ENCODE data around the gene AUTS2. TPM values are rescaled to one million over a fixed set of nuclear protein-coding genes. Genes with fewer than 3 reads are reported as not detected.
"Not testable (repeated sequence)": the region's sequence is repeated elsewhere in the genome, so short reads cannot be mapped to it uniquely, and the experiment has no call there.

The AUTS2 gene
- total RNA-seq, 1 donor from 2014 or later = 1.2 TPM

DNA sequence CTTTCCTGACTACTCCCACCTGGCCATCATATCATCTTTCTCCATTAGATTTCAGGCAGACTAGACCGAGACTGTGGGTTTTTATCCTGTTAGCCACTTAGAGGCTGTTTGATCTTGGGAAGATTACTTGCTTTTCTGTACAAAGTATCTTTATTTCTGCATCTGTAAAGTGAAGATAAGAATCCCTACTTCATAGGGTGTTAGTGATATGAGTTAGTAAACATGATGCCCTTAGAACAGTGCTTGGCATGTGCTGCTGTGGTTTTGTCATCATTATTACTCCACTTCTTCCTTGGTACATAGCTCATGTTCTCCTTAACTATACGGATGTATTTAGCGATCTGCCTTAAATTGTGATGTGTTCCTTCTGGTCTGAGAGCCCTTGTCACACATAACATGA, 165.2 kb downstream of the AUTS2 start:
- DNase-seq = no peak

- DNase-seq = no peak
Observed at GRCh38 chr7:69764147-69764546, 165.9 kb downstream of the AUTS2 start.

DNA sequence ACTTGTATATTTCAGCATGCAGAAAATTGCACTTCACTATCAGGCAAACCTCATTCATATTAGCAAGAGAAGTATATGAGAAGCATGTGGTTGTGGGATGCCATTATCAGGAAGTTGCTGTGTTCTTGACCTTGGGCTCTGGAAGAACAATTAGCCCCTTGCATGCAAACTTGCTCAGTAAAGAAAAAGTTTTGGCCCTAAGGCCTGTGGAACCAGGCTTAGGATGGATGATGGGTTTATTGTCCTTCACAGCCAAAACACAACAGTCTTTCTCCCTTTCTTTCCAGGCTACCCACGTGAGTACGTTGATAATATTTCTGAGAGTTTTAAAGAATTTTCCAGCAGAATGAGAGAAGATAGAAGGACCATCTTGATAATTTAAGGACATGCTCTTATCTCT, 166.4 kb downstream of the AUTS2 start:
- DNase-seq = no peak

GRCh38 chr7:69765879-69766278, 167.6 kb downstream of the AUTS2 start:
- DNase-seq = no peak

DNA sequence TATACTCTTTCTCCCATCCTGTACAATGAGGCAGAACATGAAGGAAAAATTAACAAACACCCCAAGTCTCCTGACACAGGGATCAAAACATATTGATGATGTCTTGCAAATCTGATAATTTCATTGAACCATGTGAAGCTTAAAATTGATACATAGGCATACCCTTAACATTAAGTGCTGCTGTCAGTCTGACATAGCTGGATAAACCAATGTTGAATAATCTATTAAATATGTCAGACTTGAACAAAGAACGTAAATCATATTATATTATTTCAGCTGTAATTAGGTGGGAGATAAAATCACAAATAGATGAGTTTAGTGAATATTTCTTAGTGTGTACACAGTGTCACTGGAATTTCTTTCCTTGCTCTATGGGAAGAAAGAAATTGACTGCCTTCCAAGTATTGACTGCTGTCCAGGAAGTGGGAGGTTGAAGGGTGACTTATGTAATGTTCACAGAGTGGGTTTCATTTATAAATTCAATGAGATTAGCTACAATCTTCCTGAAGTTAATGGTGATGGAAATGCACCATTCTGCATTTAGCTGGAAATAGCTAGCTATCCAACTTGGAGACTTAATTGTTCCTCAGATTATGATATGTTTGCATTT, 170.8 kb downstream of the AUTS2 start:
- no peak for DNase-seq

GRCh38 chr7:69769826-69770225, 171.6 kb downstream of the AUTS2 start:
- DNase-seq = no peak

GRCh38 chr7:69770613-69771012, 172.3 kb downstream of the AUTS2 start:
- no peak for DNase-seq

- DNase-seq = no peak
Observed at GRCh38 chr7:69772718-69773436, 174.6 kb downstream of the AUTS2 start.

DNA sequence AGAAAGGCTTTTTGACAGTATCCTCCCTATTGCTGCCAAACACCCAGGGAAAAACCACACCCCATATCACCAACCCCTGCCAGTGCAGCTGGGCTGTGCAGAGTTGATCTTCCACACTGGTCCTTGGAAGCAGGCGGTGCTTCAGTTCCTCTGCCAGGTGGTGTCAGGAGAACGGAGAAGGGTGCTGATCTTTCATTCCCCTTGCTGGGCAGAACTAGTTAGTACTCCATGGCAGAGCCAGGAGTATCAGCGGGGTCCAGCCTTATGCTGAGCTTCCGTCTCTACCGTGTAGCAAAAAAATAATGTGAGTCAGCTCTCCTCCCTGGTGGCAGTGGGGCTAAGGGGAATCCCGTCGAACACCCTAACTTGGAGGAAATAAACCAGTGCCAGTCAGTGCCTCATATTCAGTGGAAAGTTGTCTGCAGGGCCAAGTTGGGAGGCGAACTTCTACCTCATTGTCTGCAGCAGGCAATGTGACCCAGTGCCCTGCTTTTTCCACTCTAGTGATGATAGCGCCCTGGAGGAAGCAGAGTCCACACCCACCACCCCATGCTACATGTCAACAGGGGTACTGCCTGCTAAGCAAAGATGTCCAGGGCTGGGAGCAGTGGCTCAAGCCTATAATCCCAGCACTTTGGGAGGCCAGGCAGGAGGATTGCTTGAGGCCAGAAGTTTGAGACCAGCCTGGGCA, 175.4 kb downstream of the AUTS2 start:
- no peak for DNase-seq

DNA sequence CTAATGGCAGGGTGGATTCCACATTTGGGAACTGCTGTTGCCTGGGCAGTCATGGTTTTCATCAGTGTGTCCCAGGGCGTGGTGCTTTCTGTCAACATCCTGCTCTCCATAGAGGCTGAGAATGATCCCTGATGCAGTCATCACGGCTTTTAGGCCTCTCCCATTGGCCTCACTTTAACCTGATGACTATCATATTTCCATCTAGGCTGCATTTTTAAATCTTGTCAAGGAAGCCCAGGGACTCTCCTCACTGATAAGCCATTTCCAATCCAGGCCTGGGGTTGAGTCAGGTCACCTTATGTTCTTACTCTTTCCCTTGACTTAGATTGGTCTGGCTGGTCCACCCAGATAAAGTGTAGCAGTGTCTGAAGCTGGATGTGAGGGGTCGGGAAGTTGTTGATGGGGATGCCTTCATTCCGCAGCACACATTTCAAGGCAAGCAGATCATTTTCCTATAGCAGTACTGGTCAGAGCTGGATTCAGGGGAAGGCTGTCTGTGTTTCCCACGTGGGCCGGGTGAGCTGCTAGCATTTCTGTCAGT, 177.0 kb downstream of the AUTS2 start:
- DNase-seq = no peak

DNA sequence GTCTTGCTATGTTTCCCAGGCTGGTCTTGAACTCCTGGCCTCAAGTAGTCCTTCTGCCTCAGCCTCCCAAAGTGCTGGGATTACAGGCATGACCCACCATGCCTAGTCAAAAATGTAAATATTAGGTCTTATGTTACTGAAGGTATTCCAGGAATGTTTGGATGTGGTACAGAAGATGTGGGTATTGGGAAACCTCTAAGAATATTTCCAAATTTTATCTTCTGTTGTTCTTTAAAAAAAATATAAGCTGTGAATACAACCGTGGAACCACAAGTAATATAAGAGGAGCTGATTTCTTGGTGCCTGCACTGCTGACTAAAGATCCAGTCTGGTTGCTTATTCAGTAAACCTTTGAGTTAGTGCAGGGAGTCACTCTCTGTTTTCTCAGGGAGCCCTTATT, 178.3 kb downstream of the AUTS2 start:
- DNase-seq = no peak

GRCh38 chr7:69778138-69778537, 179.9 kb downstream of the AUTS2 start:
- no peak for DNase-seq

DNA sequence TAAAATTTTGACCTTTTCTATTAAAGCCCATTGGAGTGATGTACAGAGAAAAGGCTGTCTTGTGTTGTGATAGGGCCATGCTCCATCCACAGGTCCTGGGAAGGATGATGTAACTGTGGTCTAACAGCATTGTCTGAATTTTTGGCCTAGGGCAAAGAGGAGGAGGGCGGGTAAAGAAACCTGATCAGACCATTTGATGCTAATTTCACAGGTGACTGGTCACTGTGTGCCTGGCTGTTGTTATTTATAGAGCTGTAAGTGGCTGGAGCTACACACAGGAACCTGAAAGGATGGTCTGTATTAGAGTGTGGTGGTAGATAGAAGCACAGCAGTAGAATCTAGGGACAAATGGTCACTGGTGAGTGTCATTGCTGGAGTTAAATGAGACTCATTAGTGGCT, 182.1 kb downstream of the AUTS2 start:
- no peak for DNase-seq

- no peak for DNase-seq
Observed at GRCh38 chr7:69781412-69781846, 183.2 kb downstream of the AUTS2 start.

DNA sequence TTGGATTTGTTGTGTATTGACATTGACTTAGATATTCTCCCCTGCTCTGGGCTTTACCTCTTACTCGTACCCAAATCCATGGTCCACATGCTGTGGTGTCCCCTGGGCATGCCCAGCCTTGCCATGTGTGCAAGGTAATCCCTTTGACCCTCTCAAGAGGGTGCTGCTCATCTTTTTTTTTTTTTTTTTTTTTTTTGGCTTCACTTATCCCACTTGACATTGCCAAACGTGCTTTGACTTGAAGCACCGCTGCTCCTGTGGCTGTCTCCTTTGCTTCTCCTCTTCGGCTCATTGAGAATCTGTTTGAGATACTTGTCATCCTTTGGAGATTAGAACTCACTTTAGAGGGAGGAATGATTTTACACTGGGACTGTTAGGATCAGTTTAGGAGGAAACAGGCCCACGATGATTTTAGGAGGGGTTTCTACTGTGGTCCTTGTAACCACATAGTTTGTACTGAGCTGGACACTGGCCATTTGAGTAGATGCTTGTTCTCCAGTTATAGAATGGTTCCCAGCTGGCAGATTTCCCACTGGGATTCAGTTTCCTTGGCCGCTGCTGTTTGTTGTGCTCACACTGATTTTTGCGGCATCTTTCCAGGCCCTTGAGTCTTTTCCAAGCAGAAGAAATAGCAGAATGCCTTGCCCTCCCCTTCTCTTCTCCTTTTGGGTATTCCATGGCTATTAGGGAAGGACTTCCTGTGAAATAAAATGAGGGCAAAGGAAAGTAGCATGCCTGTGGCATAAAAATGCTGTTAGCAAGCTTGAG, 184.8 kb downstream of the AUTS2 start:
- DNase-seq = no peak

- DNase-seq = not testable (repeated sequence)
Observed at GRCh38 chr7:69786130-69786529, 187.9 kb downstream of the AUTS2 start.

DNA sequence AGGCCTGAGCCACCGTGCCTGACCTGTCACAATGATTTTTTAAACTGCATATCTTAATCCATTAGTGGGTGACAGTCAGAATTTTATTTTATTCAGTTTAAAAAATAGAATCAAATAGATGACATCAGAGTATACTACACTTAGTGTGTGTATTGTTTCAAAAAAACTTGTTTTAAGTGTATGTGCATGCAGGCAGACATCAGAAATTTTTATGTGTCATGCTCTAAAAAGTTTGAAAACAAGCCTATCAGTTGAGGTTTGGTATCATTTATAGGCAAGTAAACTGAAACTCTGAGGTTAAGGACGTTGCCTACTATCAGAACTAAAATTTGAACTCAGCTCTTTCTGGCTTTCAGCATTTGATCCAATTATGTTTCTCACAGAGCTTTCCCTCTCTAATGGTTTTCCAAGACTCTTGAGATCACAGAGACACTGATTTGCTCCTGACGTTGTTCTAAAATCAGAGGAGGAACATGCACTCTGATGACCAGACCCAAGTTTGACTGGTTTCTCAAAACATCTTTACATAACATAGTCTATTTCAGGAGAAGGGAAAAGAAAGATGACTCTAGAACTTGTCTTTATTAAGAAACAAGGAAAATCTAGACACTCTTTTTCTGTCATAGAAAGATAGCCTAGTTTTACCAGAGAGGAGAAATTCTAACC, 188.6 kb downstream of the AUTS2 start:
- DNase-seq = no peak

- no peak for DNase-seq
Observed at GRCh38 chr7:69787736-69788431, 189.6 kb downstream of the AUTS2 start.

DNA sequence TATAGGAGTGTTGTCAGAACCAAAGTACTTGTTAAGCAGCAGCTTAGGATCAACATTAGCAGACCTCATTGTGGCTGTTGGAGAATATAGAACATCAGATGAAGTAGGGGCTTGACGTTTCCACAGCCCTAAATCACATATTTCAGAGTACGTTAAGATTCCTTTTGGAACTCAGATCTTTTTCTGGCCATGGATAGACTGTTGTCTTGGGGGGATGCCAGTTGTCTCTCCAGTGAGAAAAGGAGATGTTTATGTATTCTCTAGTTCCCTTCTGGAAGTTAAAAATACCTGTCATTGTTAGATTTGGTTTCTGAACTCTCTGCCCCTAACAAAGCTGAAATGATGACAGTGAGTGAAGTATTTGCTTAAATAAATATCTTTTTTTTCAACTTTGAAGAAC, 191.3 kb downstream of the AUTS2 start:
- DNase-seq = no peak

DNA sequence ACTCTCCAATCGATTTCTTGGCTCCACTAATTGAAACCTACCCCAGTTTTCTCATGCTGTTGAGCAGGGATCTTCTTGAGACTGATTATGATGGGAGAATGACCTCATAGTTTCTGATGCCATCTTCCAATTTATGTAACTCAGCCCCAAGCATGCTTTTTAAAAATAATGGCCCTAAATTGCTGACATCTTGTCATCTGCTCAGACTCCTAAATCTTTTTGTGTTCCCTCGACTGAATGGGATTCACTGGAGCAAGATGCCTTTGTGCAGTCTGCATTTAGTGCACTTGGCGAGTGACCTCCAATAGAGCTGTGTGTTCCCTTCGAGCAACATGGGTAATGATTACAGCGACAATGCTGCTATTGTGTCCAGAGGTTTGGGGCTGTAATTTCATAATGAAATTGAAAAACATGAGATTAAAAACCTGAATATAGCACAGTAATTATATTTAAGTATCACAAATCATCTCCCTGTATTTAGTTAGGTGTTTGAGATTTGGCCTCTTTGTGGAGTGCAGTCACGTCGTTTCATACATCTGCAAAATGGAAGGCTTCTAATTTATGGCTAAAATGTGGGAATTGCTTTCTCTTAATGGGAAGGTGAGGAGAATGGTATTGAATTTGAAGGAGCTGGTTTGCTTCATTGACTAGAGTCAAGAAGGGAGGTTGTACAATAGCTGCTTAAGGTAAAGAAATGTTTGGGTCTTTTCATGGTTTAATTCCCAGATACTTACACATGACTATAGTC, 192.9 kb downstream of the AUTS2 start:
- no peak for DNase-seq

DNA sequence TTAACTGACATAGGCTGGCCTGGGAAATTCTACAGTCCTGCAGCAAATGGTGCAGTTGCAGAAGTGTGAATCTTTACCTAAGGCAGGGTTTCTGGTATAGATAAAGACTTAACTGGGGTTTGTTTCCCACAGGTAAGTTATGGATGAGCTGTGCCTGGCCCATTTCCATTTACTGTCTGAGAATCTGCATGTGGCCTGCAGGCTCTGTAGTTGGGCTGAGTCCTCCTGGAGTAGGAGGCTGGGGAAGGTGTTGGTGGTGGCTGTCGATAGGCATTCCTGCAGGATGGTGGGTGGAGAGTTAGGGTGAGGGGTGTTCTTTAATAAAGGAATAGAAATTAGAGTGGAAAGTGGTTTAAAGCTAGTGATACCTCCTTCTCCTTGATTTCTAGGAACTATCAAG, 193.5 kb downstream of the AUTS2 start:
- DNase-seq = no peak

Data from dermis blood vessel endothelial cell (primary cell).